ENCODE data around the gene BICD2.

BICD2 gene

DNA sequence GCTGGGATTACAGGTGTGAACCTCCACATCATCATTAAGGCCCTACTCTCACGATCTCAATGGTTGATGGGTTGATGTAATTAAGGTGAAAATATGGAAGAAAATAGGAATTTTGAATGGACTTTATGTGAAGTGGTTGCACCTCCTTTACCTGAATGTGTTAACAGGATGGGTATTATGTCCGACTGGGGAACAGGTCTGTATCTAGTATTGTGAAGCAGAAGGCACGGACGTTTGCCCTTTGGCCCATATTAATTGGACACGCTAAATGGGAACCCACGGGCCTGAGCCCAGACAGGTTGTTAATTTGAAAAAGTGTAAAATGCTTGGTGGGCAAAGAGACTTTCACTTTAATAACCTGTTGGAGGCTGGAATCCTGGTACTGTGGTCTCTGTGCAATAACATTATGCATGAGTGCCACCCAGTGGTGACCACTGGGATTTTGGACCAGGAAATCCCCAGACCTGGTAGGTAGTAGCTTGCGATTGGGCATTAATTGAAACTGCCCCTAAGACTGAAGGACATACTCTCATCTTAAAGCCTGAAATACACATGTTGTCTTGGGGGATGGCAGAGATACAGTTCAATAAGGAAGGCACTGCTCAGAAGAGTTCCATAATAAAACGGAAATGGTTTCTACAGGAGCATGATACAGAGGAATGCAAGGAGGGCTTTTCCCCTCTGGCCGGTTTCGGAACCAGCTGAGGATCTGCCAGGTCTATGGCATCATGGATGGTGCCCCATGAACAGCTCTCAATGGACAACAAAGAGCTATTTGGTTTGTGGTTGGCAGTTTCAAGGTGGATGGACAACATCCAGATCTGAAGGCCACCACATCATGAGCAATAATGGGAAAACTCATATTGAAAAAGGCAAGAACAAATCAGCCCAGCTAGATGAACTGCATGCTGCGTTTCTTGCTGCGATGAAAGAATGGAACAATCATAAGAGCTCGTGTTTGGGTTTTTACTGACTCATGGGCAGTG, 26.2 kb upstream of the BICD2 start:
- H3K4me3 ChIP-seq (ENCODE audit: low read depth in 1 of 2, low read length in 1 of 2) = no peak overlapping the region
- TF ChIP-seq CTCF (IDR thresholded peaks at IDR 0.05) = peak; percentile 93

GRCh38 chr9:92786298-92786697, 21.7 kb upstream of the BICD2 start:
- no peak overlapping the region for H3K27ac ChIP-seq
- no peak overlapping the region for H3K4me3 ChIP-seq (ENCODE audit: low read depth in 1 of 2, low read length in 1 of 2)
- no peaks in the 10 kb centered on the region for H3K9me3 ChIP-seq
- no peaks in the 10 kb centered on the region for H3K27me3 ChIP-seq
- TF ChIP-seq CTCF (IDR thresholded peaks at IDR 0.05) = no peak
- peaks cover 8 to 12% of the 10 kb centered on the region in 2 experiments for H3K4me1 ChIP-seq (ENCODE audit: control insufficient read depth in 1 of 2, insufficient read depth in 1 of 2, low read depth in 1 of 2, low read length in 1 of 2)
- H3K36me3 ChIP-seq = no peaks in the 10 kb centered on the region

More for the DNA sequence above, 26.2 kb upstream of the BICD2 start:
- H3K36me3 ChIP-seq = no peaks in the 10 kb centered on the region
- H3K27me3 ChIP-seq = peaks cover 9% of the 10 kb centered on the region
- H3K4me1 ChIP-seq (ENCODE audit: control insufficient read depth in 1 of 2, insufficient read depth in 1 of 2, low read depth in 1 of 2, low read length in 1 of 2) = peaks cover 20% of the 10 kb centered on the region in 2 experiments
- H3K9me3 ChIP-seq = no peaks in the 10 kb centered on the region
- no peak overlapping the region for H3K27ac ChIP-seq

- no peak overlapping the region for H3K27ac ChIP-seq
- H3K36me3 ChIP-seq = no peaks in the 10 kb centered on the region
- no peak overlapping the region for H3K4me3 ChIP-seq (ENCODE audit: low read depth in 1 of 2, low read length in 1 of 2)
- H3K4me1 ChIP-seq (ENCODE audit: control insufficient read depth in 1 of 2, insufficient read depth in 1 of 2, low read depth in 1 of 2, low read length in 1 of 2) = peaks cover 39 to 45% of the 10 kb centered on the region in 2 experiments
- H3K9me3 ChIP-seq = no peaks in the 10 kb centered on the region
- H3K27me3 ChIP-seq = no peaks in the 10 kb centered on the region
- TF ChIP-seq CTCF (IDR thresholded peaks at IDR 0.05) = no peak
Observed at GRCh38 chr9:92781899-92782298, 17.3 kb upstream of the BICD2 start.

- Histone ChIP-seq H3K27ac (peak overlapping the region; percentile 79), H3K27me3 (no peaks in the 10 kb centered on the region), H3K36me3 (no peaks in the 10 kb centered on the region), H3K9me3 (no peaks in the 10 kb centered on the region), H3K4me1 (ENCODE audit: control insufficient read depth in 1 of 2, insufficient read depth in 1 of 2, low read depth in 1 of 2, low read length in 1 of 2) (peaks cover 55 to 62% of the 10 kb centered on the region in 2 experiments), H3K4me3 (ENCODE audit: low read depth in 1 of 2, low read length in 1 of 2) (peak overlapping the region in 1 of 2 experiments; percentile 23)
- TF ChIP-seq CTCF (IDR thresholded peaks at IDR 0.05) = no peak
Observed at GRCh38 chr9:92780206-92780605, 15.6 kb upstream of the BICD2 start.

GRCh38 chr9:92775466-92775865, 10.8 kb upstream of the BICD2 start:
- Histone ChIP-seq H3K4me3 (ENCODE audit: low read depth in 1 of 2, low read length in 1 of 2) (peak overlapping the region; percentile 58 to 64), H3K4me1 (ENCODE audit: control insufficient read depth in 1 of 2, insufficient read depth in 1 of 2, low read depth in 1 of 2, low read length in 1 of 2) (peaks cover 93 to 99% of the 10 kb centered on the region in 2 experiments), H3K27me3 (no peaks in the 10 kb centered on the region), H3K27ac (peak overlapping the region; percentile 94), H3K36me3 (no peaks in the 10 kb centered on the region), H3K9me3 (no peaks in the 10 kb centered on the region)
- no peak for TF ChIP-seq CTCF (IDR thresholded peaks at IDR 0.05)
